GM21447 (cell line): ENCODE results near the gene CHD8.
"Not testable (repeated sequence)": the region's sequence is repeated elsewhere in the genome, so short reads cannot be mapped to it uniquely, and the experiment has no call there.

ENCODE experiments used
- ATAC-seq: cut with Tn5 transposase; IDR thresholded peaks from one replicate; pipeline ENCODE4 v1.9.1; 2021; ENCODE audit not compliant: unreplicated experiment

The CHD8 gene, protein sequence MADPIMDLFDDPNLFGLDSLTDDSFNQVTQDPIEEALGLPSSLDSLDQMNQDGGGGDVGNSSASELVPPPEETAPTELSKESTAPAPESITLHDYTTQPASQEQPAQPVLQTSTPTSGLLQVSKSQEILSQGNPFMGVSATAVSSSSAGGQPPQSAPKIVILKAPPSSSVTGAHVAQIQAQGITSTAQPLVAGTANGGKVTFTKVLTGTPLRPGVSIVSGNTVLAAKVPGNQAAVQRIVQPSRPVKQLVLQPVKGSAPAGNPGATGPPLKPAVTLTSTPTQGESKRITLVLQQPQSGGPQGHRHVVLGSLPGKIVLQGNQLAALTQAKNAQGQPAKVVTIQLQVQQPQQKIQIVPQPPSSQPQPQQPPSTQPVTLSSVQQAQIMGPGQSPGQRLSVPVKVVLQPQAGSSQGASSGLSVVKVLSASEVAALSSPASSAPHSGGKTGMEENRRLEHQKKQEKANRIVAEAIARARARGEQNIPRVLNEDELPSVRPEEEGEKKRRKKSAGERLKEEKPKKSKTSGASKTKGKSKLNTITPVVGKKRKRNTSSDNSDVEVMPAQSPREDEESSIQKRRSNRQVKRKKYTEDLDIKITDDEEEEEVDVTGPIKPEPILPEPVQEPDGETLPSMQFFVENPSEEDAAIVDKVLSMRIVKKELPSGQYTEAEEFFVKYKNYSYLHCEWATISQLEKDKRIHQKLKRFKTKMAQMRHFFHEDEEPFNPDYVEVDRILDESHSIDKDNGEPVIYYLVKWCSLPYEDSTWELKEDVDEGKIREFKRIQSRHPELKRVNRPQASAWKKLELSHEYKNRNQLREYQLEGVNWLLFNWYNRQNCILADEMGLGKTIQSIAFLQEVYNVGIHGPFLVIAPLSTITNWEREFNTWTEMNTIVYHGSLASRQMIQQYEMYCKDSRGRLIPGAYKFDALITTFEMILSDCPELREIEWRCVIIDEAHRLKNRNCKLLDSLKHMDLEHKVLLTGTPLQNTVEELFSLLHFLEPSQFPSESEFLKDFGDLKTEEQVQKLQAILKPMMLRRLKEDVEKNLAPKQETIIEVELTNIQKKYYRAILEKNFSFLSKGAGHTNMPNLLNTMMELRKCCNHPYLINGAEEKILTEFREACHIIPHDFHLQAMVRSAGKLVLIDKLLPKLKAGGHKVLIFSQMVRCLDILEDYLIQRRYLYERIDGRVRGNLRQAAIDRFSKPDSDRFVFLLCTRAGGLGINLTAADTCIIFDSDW (N-terminal part only)

DNA sequence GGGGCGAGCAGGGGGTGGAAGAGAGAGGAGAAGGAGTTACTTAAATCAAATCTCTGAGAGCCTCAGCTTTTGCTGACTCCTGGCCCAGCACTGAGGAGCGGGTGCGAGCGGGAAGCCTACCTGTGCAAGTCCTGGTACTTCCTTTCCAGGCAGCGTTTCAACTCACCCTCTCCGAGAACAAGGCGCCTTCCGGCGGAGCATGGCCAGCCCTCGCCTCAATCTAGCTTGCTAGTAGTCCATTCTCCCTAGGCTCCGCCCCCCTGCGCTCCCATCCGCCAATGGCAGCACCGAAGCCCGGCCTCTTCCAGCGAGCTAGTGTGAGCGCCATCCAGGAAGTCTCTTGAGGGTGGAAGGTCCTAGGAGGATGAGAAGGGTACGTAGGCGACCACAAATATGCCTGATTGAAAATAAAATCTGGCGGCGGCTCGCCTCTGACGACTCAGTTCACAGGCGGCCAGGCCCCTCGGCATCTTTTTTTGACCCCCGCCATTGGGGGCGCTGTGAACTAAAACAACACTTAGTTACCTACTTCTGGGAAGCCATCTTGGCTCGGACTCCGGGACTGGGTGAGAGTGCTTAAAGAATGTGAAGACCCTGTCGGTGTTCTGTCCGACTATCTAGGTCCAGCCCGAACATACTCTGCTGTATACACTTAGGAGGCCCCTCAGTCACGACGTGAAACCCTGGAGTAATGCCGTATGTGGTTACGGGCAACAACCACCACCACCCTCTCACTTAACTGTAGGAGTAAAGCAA, at the start of gene CHD8:
TSS of gene CHD8 (minus strand) at position 212 of the 756 bp plus-strand sequence. CDS start 24,480 bp downstream, outside the sequence.
- peak; percentile 96 for ATAC-seq

DNA sequence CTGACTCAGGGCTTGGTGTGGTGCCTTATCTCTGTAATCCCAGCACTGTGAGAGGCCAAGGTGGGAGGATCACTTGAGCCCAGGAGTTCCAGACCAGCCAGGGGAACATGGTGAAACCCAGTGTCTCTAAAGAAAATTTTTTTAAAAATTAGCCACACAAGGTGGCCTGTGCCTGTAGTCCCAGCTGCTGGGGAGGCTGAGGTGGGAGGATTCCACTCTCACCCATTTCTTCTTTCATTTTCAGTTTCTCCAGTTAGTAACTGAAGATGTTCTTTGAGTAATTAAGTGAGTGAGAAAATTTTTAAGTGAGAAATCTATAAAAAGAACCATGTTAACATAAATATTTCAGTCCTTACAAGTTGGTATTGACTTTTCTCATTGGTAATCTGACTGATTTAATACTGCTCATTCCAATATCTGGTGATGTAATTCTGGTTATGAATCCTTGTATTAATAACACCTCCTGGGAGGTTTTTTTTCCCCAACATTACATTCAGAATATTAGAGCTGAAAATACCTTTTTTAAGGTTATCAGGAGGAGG, 49.2 kb upstream of the CHD8 start:
- peak; percentile 82 for ATAC-seq

DNA sequence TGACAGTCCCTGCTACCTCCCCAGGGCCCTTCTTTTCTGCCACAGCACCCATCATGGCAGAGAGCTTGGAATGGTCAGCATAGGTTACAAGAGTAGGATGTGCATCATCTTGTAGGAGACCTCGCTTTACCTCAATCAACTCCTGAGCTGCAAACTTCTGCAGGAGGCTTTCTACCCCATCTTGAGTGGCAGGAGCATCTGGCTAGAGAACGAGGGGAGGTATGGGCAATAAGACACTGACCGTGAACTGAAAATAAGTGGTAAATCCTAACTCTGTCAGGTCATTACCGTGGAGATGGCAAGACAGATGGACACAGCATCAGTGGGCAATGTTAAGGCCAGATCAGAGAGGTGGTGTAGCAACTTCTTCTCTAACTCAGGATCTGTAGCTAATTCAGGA, 47.5 kb upstream of the CHD8 start:
- no peak for ATAC-seq

DNA sequence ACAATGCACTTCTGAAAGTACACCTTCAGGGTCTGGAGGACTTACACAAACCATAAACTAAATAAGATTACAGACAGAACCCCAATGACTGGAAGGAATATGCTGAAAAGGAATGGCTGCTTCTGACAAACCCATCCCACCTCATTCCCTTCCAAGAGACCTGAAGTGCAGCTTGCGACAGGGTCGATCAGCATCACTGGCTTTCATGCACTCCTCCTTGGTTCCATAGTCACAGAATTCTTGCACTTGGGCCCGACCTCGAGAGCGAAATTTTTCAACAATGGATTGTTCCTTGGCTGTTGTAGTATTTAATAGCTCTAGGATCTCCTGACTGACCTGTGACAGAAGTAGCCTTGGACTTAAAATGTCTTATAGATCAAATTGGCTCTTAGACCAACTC, 45.6 kb upstream of the CHD8 start:
- ATAC-seq, result no peak

DNA sequence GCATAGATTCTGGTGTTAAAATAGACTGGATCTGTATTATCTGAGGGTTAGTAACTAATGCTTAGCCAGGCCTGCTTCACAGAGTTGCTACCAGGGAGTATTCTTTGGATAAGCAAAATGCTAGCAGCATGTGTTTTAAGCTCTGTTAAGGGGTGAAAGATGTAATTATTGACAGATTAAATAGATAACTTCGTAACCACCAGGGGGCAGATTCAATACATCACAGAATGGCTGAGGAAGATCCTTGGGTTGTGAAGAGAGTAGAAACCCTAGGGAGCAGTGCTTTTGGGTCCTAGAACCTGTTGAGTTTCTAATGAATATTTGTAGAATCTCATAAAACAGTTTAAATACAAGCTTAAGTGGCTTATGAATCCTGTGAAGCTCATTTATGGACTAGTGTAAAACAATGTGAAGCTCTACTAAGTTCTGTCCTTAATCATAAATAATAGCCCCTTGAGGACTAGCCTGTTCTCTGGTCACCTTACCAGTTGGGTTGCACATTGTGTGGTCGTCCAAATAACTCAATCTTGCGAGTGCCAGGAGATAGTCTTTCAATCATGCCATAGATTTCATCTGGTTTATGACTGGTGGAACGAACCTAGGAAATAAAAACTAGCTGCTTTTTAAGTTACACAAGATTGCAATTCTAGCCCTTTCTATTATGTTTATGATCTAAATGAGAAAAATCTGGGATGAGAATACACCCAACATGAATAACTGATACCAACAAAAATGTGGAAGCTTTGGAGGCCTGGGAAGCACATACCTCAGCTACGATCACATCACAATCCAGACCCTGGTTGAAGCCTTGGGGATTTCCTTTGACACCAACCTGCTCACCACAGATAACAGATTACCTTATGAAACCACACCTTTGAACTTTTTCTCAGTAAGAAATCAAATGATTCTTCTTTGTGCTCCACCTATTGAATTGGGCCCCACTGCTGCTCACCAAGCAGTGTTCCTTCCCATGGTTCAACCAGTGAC, 42.9 kb upstream of the CHD8 start:
- ATAC-seq, result no peak

DNA sequence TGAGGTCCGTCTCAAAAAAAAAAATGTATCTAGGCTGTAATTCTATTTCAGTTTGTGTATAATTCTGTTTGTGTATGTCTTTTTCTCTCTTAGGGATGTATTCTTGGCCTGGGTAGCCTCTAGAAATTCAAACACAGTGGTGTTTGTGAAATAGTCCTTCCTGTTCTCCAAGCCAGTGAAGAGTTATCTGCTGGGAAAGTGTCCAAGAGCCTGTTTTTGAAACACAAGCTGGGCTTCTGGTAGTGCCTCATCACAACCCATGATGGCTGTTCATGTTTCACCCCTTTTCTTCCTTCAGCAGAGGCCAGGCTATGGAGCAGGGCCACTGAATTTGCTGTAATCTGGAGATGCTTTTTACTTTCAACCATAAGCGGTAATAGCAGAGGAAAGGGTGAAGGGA, 40.5 kb upstream of the CHD8 start:
- ATAC-seq, result no peak

DNA sequence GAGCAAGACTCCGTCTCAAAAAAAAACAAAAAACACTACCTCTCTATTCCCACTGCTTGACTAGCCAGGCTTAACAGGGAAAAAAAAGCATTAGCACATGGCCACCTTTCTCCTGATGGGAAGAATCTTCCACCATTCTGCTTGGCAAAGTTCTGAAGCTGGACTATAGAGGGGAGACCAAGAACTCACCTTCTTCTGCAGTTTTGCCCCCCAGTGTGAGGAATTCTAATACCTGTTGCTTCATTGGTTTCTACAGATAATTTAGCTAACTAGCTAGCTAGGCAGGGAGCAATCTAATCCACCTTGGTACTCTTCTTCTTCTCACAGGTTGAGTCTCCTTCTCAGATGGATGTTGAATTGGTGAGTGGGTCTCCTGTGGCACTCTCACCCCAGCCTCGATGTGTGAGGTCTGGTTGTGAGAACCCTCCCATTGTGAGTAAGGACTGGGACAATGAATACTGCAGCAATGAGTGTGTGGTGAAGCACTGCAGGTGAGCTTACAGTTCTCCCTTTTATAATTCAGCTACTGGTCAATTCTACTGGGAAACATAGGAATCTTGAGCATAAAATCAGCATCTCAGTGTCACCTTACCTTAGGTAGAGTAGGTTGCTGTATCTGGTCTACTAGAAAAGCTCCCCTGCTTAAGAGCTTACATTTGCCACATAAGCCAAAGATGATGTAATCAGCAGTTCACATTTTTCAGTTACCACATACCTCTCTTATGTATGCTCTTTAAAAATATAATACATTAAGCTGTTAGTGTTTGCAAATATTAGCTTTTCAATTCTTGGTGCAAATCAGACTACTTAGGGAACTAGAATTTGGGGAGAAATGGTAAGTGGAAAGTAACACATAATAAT, 39.2 kb upstream of the CHD8 start:
- ATAC-seq, result no peak

DNA sequence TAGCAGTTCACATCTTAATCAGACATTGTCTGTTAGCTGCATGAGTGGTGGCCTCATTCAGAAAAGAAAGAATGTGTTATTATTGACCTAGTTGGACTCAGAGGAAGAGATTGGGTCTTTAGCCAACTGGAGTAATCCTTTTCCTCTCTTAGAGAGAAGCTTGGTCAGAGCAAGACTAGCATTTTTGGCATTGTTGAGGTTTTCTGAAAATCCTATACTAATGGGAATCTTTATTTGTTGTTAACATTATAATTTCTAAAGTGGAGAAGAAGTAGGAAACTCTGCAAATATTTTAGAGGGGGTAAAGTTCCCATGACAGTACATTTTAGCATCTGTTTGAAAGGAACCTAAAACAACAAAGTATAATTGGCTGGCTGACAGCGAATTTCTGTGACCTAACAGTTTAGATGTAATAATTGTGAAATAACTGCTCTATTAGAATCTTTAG, 30.7 kb upstream of the CHD8 start:
- ATAC-seq, result no peak

DNA sequence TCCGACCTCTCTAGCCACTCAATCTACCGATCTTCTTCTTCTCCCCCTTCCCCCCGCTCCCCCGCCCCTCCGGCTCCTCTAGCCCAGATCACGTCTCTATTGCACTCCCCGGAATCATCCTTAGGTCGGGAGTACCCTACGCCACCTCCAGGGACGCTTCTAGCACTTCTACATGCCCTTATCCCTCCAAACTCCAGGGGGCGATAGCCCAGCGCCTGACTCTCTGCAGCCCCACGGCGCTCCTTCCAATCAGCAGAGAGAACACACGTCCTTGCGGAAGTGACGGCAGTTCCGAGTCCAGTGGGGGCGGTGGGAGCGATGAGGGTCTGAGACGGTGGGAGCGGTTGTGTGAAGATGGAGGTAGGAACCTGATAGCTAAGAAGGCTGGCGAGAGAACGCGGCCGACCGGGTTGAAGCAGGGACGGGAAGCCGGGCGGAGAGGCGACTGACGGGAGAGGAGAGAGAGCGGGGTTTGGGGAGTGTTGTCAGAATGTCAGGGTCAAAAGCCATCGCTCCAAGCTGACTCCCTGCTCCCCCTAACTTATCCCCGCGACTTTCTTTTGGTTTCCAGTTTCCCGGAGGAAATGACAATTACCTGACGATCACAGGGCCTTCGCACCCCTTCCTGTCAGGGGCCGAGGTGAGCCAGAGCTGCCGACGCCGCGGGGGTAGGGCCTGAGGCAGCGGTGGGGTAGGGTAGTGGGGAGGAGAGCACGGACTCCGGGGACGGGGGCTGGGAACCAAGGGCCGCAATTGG, 21.2 kb upstream of the CHD8 start, which contains the start of the genes RAB2B and TOX4:
TSS of gene RAB2B (minus strand) at position 35 of the 757 bp plus-strand sequence. CDS start 87 bp downstream, outside the sequence.
TSS of gene TOX4 (plus strand) at position 271 of the 757 bp plus-strand sequence. CDS start at position 355, 84 bp downstream.
- peak; percentile 100 for ATAC-seq

DNA sequence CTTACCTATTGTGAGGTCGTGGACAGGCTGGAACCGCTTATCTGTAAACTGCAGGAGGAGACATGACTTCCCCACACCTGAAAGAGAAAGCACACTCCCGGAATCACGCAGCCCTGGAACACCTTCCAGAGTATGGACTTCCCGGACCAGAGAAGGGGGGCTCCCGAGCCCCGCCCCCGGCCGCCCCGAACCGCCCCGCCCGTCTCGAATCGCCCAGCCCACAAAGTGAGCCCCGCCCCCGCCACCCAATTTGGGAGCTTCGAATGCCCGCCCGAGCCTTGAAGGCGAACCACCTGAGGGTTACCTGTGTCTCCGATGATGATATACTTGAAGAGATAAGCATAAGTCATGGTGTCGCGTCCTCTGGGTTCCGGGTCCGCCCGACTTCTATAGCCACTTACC, 20.6 kb upstream of the CHD8 start:
- ATAC-seq, result peak; percentile 28

DNA sequence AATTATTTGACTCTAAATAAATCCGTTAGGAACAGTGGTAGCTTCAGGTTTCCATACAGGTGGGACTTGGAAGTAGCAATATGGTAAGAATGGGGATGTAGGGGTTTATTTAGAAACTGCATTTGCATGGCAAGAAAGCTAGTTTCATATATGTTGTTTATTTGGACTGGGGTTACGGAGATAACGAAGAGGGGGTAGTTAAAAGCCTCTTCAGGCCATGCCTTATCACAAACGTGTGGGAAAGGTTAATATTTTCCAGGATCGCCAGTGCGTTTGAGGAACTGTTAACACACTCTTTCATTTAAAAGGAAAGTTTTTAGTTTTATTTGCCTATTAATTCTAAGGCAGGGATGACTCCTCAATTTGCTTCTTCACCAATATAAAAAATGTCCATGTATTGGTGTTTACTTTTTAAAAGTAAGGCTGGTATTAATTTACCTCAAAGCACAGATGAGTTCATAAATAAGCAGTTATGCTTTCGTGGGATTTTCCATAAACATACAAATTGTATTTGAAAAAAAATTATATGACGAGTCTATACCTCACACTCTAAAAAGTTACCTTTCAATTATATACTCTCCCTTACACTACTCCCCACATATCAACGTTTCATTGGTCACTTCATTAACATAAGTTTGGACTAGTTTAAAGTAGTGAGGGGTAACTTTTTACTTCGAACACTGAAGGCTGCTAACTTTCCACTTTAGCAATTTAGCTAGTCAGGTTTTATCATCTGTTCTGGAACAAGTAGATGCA, 20.0 kb upstream of the CHD8 start:
- ATAC-seq, result no peak

DNA sequence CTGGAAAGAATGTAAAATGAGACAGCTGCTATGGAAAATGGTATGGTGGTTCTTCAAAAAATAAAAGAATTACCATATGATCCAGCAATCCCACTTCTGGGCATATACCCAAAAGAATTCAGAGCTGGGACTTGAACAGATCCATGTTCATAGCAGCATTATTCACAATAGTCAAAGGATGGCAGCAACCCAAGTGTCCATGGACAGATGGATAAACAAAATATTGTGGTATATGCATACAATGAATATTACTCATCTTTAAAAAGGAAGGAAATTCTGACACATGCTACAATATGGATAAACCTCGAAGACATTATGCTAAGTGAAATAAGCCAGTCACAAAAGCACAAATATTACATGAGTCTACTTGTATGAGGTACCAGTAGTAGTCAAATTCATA, 11.7 kb upstream of the CHD8 start:
- no peak for ATAC-seq

DNA sequence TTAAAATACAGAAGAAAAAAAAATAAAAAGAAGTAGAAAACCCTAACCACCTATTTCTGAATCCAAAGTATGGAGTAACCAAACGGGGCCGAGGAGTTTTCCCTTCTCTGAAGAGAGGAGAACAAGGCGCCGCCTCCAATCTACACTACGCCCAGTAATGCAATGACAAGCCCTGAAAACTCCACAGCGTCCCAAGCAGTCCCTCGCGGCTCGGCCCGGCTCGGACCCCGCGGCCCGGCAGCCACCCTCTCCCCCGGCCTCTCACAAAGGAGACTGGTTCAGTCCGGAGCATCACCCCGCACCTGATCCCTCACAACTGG, 371 bp downstream of the CHD8 start:
- ATAC-seq, result no peak

DNA sequence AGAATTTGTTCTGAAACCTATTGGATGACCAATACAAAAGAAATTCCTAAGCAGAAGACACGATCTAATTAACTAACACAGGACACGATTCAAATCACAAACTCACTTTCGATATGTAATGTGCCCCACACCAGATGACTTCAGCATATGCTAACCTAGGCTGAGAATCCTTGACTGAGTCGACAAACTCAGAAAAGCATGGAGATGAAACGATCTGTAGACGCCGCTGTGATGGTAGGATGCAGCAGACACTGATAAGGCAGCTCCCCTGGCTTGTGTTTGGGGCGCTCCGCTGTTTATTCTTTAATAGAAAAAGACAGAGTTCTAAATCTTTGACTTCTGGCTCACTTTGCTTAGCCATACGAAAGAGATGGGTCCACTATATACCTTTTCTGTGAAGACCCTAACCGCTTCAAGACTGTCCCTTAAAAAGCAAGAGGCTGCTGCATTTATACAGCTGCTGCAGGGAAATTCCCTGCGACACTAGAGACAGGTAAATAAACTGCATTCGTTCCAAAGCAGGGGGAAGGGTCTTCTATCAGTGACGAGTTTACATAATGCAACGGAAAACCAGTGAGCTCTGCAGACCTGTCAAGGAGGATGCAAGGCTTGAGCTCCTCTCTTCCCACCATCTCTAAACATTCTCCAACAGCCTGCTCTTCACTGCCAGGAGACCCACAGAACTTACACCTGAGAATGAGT, 929 bp downstream of the CHD8 start:
- no peak for ATAC-seq

DNA sequence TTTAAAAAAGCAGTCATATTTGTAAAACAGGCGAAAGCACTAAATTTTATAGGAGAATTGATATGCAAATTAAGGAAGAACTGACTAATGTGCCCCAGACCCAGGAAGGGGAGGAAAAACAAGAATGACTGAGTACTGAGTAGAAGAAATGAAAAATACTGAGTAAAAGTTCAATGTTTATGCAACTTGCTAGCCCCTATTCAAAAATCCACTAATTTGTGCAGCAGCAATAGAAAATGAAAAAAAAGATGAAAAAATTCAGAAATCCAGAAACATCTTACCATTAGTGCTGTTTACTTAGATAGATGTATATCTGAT, 6.1 kb downstream of the CHD8 start:
- ATAC-seq, result no peak

DNA sequence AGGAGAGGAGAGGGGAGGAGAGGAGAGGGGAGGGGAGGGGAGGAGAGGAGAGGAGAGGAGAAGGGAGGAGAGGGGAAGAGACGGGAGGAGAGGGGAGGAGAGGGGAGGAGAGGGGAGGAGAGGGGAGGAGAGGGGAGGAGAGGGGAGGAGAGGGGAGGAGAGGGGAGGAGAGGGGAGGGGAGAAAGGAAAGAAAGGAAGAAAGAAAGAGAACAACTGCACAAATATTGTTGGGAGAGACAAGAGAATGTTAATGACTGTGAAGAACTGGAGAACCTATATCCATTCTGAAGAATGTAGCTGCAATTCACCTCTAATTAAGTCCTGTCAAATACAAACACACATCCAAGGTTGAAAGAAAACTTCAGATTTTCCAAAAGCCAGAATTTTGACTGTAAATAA, 13.3 kb downstream of the CHD8 start:
- ATAC-seq, result not testable (repeated sequence)
